Astrocyte of the cerebellum (primary cell): Measurements from ENCODE around the gene ANO3.

Experiments used
- DNase-seq: peaks from one replicate; pipeline ENCODE4 v3.0.0-alpha.2; 2011; ENCODE audit warnings: low read depth
- H3K4me3 ChIP-seq: 2 replicates; pipeline ENCODE4 v1.5.1; 2011; ENCODE audit warnings: mild to moderate bottlenecking, low read depth, low read length, moderate library complexity
- in situ Hi-C: cut with HindIII; loops from 2 replicates; pipeline ENCODE4 v1.10.0; 2017; ENCODE audit warnings: low sequenced_read_pairs
- TF ChIP-seq, protein P1 (sequence below): IDR thresholded peaks from 2 replicates; pipeline ENCODE4 v1.5.1; 2012; ENCODE audit warnings: low read length, low read depth, moderate library complexity, mild to moderate bottlenecking; ENCODE audit errors: missing control alignments

The ANO3 gene

GRCh38 chr11:26350002-26350401, 18.1 kb downstream of the ANO3 start:
- in situ Hi-C loops, result no loop called here
- TF ChIP-seq, protein P1, sequence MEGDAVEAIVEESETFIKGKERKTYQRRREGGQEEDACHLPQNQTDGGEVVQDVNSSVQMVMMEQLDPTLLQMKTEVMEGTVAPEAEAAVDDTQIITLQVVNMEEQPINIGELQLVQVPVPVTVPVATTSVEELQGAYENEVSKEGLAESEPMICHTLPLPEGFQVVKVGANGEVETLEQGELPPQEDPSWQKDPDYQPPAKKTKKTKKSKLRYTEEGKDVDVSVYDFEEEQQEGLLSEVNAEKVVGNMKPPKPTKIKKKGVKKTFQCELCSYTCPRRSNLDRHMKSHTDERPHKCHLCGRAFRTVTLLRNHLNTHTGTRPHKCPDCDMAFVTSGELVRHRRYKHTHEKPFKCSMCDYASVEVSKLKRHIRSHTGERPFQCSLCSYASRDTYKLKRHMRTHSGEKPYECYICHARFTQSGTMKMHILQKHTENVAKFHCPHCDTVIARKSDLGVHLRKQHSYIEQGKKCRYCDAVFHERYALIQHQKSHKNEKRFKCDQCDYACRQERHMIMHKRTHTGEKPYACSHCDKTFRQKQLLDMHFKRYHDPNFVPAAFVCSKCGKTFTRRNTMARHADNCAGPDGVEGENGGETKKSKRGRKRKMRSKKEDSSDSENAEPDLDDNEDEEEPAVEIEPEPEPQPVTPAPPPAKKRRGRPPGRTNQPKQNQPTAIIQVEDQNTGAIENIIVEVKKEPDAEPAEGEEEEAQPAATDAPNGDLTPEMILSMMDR, result no peak
- no peak for DNase-seq
- H3K4me3 ChIP-seq, result no peak overlapping the region

- TF ChIP-seq, protein P1, result no peak
- H3K4me3 ChIP-seq, result no peak overlapping the region
- in situ Hi-C loops, result no loop called here
- no peak for DNase-seq
Measured at GRCh38 chr11:26353010-26353409, 21.1 kb downstream of the ANO3 start.

DNA sequence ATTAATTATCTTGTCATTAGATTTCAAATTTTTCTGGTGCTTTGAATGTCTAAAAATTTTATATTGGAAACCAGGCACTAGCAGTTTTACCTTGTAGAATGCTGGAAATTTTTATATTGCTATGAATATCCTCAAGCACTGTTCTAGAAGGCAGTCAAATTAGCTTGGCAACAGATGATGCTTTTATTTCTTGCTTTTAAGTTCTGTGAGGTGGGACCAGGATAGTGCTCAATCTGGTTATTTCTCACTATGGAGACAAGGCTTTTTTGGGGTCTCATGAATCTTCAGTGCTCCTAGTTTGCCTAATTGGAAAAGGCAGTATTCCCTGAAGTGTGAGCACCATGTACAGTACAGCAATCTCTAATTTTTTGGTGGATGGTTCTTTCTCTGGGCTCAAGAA, 27.1 kb downstream of the ANO3 start:
- no peak for DNase-seq
- H3K4me3 ChIP-seq, result no peak overlapping the region
- in situ Hi-C loops, result no loop called here
- TF ChIP-seq, protein P1, result no peak

GRCh38 chr11:26365284-26365683, 33.4 kb downstream of the ANO3 start:
- TF ChIP-seq, protein P1, result no peak
- H3K4me3 ChIP-seq, result no peak overlapping the region
- in situ Hi-C loops, result no loop called here
- DNase-seq, result no peak

GRCh38 chr11:26377619-26378018, 45.7 kb downstream of the ANO3 start:
- TF ChIP-seq, protein P1, result no peak
- in situ Hi-C loops, result no loop called here

DNA sequence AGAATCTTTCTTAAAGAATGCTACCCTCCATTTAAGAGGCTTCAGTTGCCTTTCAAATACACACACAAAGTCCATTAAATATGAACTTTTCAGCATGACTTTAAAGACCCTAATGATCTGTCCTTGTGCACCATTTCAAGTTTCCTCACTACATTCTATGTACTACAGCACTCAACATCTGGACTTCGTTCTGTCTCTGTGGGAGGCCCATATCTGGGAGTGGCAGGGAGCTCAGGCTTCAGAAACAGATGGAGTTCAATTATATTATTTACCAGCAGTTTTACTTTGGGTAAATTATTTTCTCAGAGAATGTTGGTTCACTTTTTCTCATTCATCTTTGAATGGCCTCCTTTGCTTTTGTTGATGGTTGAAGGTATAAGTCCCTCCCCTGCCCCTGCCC, 67.4 kb downstream of the ANO3 start:
- in situ Hi-C loops, result no loop called here
- H3K4me3 ChIP-seq, result no peak overlapping the region
- DNase-seq, result no peak
- TF ChIP-seq, protein P1, result no peak

More at GRCh38 chr11:26377619-26378018, 45.7 kb downstream of the ANO3 start:
- no peak for DNase-seq
- H3K4me3 ChIP-seq, result no peak overlapping the region
